HCT116 (cell line): Measurements from ENCODE around the gene ANO6. TPM values are rescaled to one million over a fixed set of nuclear protein-coding genes. Genes with fewer than 3 reads are reported as not detected.

Experiments
- ATAC-seq: fragments of 200-7000 bp; cut with Tn5 transposase; 2 replicates; pipeline ENCODE4 v1.9.1; 2020; ENCODE audit warnings: mild to moderate bottlenecking, moderate library complexity
- BruUV-seq: library from RNA; stranded (reverse); fragments of 400-500 nt; replicated peaks from 2 replicates; lab custom pipeline; 2021; lab: Mats Ljungman, UMichigan
- CTCF ChIA-PET: fragments of 300-600 bp; sonication (Branson Sonifier 250); formaldehyde crosslinking; loops from one replicate; lab custom pipeline; 2021; ENCODE audit warnings: antibody characterized with exemption; lab: Charles Lee
- POLR2A ChIA-PET: fragments of 300-600, 350-600 bp; sonication (Branson Sonifier 250); formaldehyde crosslinking; loops from one replicate; lab custom pipeline; 2021; ENCODE audit warnings: antibody characterized with exemption; lab: Charles Lee
- RAD21 ChIA-PET, 2 experiments: fragments of 300-600 bp; sonication (Branson Sonifier 250); formaldehyde crosslinking; loops; one replicate each; lab custom pipeline; 2023; ENCODE audit warnings: low total read pairs in 2 of 2; ENCODE audit not compliant: uncharacterized antibody in 2 of 2, unreplicated experiment in 2 of 2, low non-redundant PET in 1 of 2; lab: Charles Lee
- DNase-seq: peaks from one replicate; pipeline ENCODE4 v3.0.0-alpha.2; 2010; ENCODE audit warnings: low read depth, low spot score
- H2AFZ ChIP-seq: fragments of 200-600 bp; shearing (Covaris generic), sonication (generic); 2 replicates; pipeline ENCODE4 v1.6.1; 2017; ENCODE audit warnings: low read depth, mixed run types, mixed read lengths, antibody characterized with exemption, low read length; ENCODE audit not compliant: poor library complexity, severe bottlenecking
- H3K27ac ChIP-seq: 2 replicates; pipeline ENCODE4 v1.5.1; 2012; ENCODE audit warnings: low read depth, low read length
- H3K27me3 ChIP-seq: fragments of 200-600 bp; sonication (generic); 2 replicates; pipeline ENCODE4 v1.6.1; 2016; ENCODE audit warnings: mixed run types, low read length, mixed read lengths; ENCODE audit not compliant: insufficient read depth
- H3K36me3 ChIP-seq, 2 experiments: fragments of 200-500 bp in 1 of 2; fragments of 200-600 bp in 1 of 2; sonication (Bioruptor generic) in 1 of 2; sonication (generic) in 1 of 2; 2 replicates each; pipeline versions ENCODE4 v1.5.1 to v1.6.1; 2014 to 2016; ENCODE audit warnings: low read length in 2 of 2, inconsistent platforms in 1 of 2, mixed read lengths in 1 of 2, mixed run types in 1 of 2; ENCODE audit not compliant: insufficient read depth in 2 of 2, control insufficient read depth in 1 of 2
- H3K4me1 ChIP-seq, 2 experiments: fragments of 200-600 bp in 1 of 2; sonication (generic) in 1 of 2; 2 replicates each; pipeline versions ENCODE4 v1.5.1 to v1.6.1; 2012 to 2017; ENCODE audit warnings: low read length in 2 of 2, inconsistent platforms in 1 of 2, mild to moderate bottlenecking in 1 of 2, mixed read lengths in 1 of 2, mixed run types in 1 of 2, moderate library complexity in 1 of 2; ENCODE audit not compliant: insufficient read depth in 2 of 2, control insufficient read depth in 1 of 2
- H3K4me2 ChIP-seq: fragments of 200-600 bp; sonication (generic); 2 replicates; pipeline ENCODE4 v1.6.1; 2017; ENCODE audit warnings: mixed run types, low read length, mixed read lengths
- H3K4me3 ChIP-seq, 2 experiments: fragments of 200-600 bp in 1 of 2; sonication (generic) in 1 of 2; replicated peaks in 1 of 2; 2 replicates each; pipeline ENCODE4 v1.5.1; 2011 to 2016; ENCODE audit warnings: low read length in 2 of 2, control low read depth in 1 of 2, low read depth in 1 of 2, mild to moderate bottlenecking in 1 of 2, mixed read lengths in 1 of 2, mixed run types in 1 of 2
- H3K79me2 ChIP-seq: fragments of 200-600 bp; sonication (generic); 2 replicates; pipeline ENCODE4 v1.6.1; 2017; ENCODE audit warnings: mild to moderate bottlenecking, mixed run types, low read length, moderate library complexity, mixed read lengths; ENCODE audit not compliant: insufficient read depth
- H3K9ac ChIP-seq: fragments of 200-600 bp; sonication (generic); 2 replicates; pipeline ENCODE4 v1.6.1; 2016; ENCODE audit warnings: low read length, mixed read lengths
- H3K9me2 ChIP-seq: fragments of 200-600 bp; sonication (generic), shearing (Covaris generic); 2 replicates; pipeline ENCODE4 v1.6.1; 2017; ENCODE audit warnings: mixed run types, mild to moderate bottlenecking, moderate library complexity; ENCODE audit not compliant: insufficient read depth
- H3K9me3 ChIP-seq, 2 experiments: fragments of 200-500 bp in 1 of 2; fragments of 200-600 bp in 1 of 2; sonication (Bioruptor generic) in 1 of 2; sonication (generic) in 1 of 2; 2 replicates each; pipeline ENCODE4 v1.6.1; 2014 to 2017; ENCODE audit warnings: low read length in 2 of 2, mixed read lengths in 2 of 2, inconsistent platforms in 1 of 2, low read depth in 1 of 2, mild to moderate bottlenecking in 1 of 2, mixed run types in 1 of 2, moderate library complexity in 1 of 2; ENCODE audit not compliant: control insufficient read depth in 1 of 2, insufficient read depth in 1 of 2
- H4K20me1 ChIP-seq: fragments of 200-600 bp; sonication (generic), shearing (Covaris generic); 2 replicates; pipeline ENCODE4 v1.6.1; 2017; ENCODE audit warnings: mixed run types, mild to moderate bottlenecking, moderate library complexity; ENCODE audit not compliant: insufficient read depth
- CBX3 ChIP-seq: IDR thresholded peaks from 2 replicates; pipeline ENCODE4 v1.6.1; 2012; ENCODE audit warnings: low read depth
- EGR1 ChIP-seq: IDR thresholded peaks from 2 replicates; pipeline ENCODE4 v1.6.1; 2012; ENCODE audit warnings: low read depth
- JUND ChIP-seq: IDR thresholded peaks from 2 replicates; pipeline ENCODE4 v1.6.1; 2012
- POLR2A ChIP-seq: IDR thresholded peaks from 2 replicates; pipeline ENCODE4 v1.7.0; 2011; ENCODE audit warnings: borderline replicate concordance; ENCODE audit not compliant: insufficient read depth, insufficient read length; ENCODE audit errors: extremely low read depth
- POLR2AphosphoS5 ChIP-seq: IDR thresholded peaks from 2 replicates; pipeline ENCODE4 v1.6.1; 2011; ENCODE audit warnings: mild to moderate bottlenecking, low read depth, low read length, moderate library complexity
- RAD21 ChIP-seq: IDR thresholded peaks from 2 replicates; pipeline ENCODE4 v1.6.1; 2012; ENCODE audit warnings: low read depth, mild to moderate bottlenecking
- SIN3A ChIP-seq: IDR thresholded peaks from 2 replicates; pipeline ENCODE4 v1.6.1; 2012; ENCODE audit warnings: low read depth
- TCF7L2 ChIP-seq: IDR thresholded peaks from 2 replicates; pipeline ENCODE4 v1.7.0; 2011; ENCODE audit warnings: borderline replicate concordance, inconsistent platforms; ENCODE audit not compliant: insufficient read depth, insufficient read length; ENCODE audit errors: extremely low read depth
- ZFX ChIP-seq: fragments of 450-650 bp; IDR thresholded peaks from 2 replicates; pipeline ENCODE4 v1.6.1; 2017
- ZNF274 ChIP-seq: fragments of 200-500 bp; sonication (Bioruptor generic); IDR thresholded peaks from 2 replicates; pipeline ENCODE4 v1.6.1; 2014; ENCODE audit warnings: mild to moderate bottlenecking, low read depth, low read length, inconsistent platforms
- intact Hi-C: fragments of 100-400 bp; cut with micrococcal nuclease; formaldehyde crosslinking; loops from 2 replicates; pipeline ENCODE4 v1.10.0; 2022
- total RNA-seq: library from RNA; stranded (reverse); gene quantifications from one replicate; pipeline ENCODE4 v1.2.1, GENCODE V29; 2021; ENCODE audit not compliant: unreplicated experiment
- TF ChIP-seq, protein P1 (sequence below), 3 experiments: fragments of 200-600 bp in 1 of 3; sonication (generic) in 1 of 3; IDR thresholded peaks in 2 of 3; conservative IDR thresholded peaks in 1 of 3; 2 replicates each; pipeline ENCODE4 v1.5.1; 2012 to 2017; ENCODE audit warnings: low read depth in 2 of 3, low read length in 2 of 3, antibody characterized with exemption in 1 of 3, borderline replicate concordance in 1 of 3, control low read depth in 1 of 3, mild to moderate bottlenecking in 1 of 3, mixed read lengths in 1 of 3, mixed run types in 1 of 3, moderate library complexity in 1 of 3; ENCODE audit not compliant: insufficient read depth in 1 of 3

ANO6 gene
- total RNA-seq, 1 experiment from 2014 or later = 36.7 TPM

DNA sequence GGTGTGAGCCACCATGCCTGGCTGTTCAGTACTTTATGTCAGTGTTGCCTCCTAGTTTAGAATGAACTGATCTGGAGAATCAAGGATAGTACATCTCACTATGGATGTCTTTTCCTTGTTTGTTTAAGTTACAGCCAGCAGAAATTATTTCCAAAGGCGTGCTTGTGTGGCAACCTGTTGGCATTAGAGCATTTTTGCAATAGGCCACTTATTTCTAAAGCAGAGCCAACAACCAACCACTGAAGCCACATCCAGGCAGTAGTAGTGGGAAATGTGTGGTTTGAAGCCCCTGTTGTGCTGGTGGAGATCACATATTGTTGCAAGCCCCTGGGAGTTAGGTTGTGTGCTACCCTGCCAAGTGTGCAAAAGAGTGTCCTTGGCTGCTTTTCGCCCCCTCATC, 3.7 kb downstream of the ANO6 start:
- no peaks in the 10 kb centered on the region for H4K20me1 ChIP-seq
- ChIA-PET RAD21 (no interaction called here), CTCF (no interaction called here), POLR2A (interaction anchor here (0.6 kb wide), 1 partner anchor 14 kb away, joined by 3 read pairs; no protein-coding TSS in a partner anchor)
- no peaks in the 10 kb centered on the region; the same call in 1 of the 2 replicates for H3K9me2 ChIP-seq
- H3K4me2 ChIP-seq = no peak overlapping the region
- H3K4me1 ChIP-seq = peaks cover 6 to 17% of the 10 kb centered on the region in 2 experiments; a peak in 3 of 4 replicates
- ATAC-seq = no peak
- H3K36me3 ChIP-seq = no peaks in the 10 kb centered on the region
- H3K79me2 ChIP-seq = peaks cover 82% of the 10 kb centered on the region
- intact Hi-C loops = no loop called here
- DNase-seq = no peak
- H3K27me3 ChIP-seq = no peaks in the 10 kb centered on the region
- BruUV-seq = TSS peak; percentile 1
- H3K9ac ChIP-seq = no peak overlapping the region
- no peak overlapping the region for H3K27ac ChIP-seq
- no peaks in the 10 kb centered on the region for H3K9me3 ChIP-seq
- TF ChIP-seq POLR2AphosphoS5 (no peak), JUND (no peak), EGR1 (no peak), ZNF274 (no peak), TCF7L2 (no peak), RAD21 (no peak), ZFX (no peak), SIN3A (no peak), POLR2A (no peak), CBX3 (no peak)
- TF ChIP-seq, protein P1, sequence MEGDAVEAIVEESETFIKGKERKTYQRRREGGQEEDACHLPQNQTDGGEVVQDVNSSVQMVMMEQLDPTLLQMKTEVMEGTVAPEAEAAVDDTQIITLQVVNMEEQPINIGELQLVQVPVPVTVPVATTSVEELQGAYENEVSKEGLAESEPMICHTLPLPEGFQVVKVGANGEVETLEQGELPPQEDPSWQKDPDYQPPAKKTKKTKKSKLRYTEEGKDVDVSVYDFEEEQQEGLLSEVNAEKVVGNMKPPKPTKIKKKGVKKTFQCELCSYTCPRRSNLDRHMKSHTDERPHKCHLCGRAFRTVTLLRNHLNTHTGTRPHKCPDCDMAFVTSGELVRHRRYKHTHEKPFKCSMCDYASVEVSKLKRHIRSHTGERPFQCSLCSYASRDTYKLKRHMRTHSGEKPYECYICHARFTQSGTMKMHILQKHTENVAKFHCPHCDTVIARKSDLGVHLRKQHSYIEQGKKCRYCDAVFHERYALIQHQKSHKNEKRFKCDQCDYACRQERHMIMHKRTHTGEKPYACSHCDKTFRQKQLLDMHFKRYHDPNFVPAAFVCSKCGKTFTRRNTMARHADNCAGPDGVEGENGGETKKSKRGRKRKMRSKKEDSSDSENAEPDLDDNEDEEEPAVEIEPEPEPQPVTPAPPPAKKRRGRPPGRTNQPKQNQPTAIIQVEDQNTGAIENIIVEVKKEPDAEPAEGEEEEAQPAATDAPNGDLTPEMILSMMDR (IDR thresholded peaks at IDR 0.05 in 2 of 3, conservative IDR thresholded peaks at IDR 0.05 in 1 of 3; ENCODE audit: borderline replicate concordance in 1 of 3, insufficient read depth in 1 of 3, low read depth in 2 of 3, low read length in 2 of 3) = no peak
- no peak overlapping the region for H3K4me3 ChIP-seq
- H2AFZ ChIP-seq = no peak overlapping the region
